Trophoblast cell (in vitro differentiated cells and primary cell): Measurements from ENCODE around the gene OR2F2.

ENCODE experiments used
- DNase-seq, 2 donors: peaks; one replicate each; pipeline ENCODE4 v3.0.0-alpha.2; 2016
- H2AFZ ChIP-seq: 2 replicates; pipeline ENCODE4 v1.6.1; 2013; ENCODE audit warnings: low read length, moderate library complexity, mild to moderate bottlenecking; ENCODE audit not compliant: insufficient read depth, poor library complexity
- H2AK5ac ChIP-seq: 2 replicates; pipeline ENCODE4 v1.6.1; 2013; ENCODE audit warnings: mild to moderate bottlenecking, low read length
- H2BK120ac ChIP-seq: 2 replicates; pipeline ENCODE4 v1.6.1; 2013; ENCODE audit warnings: low read length, mild to moderate bottlenecking, moderate library complexity; ENCODE audit not compliant: insufficient read depth, poor library complexity
- H2BK12ac ChIP-seq: 2 replicates; pipeline ENCODE4 v1.6.1; 2013; ENCODE audit warnings: mild to moderate bottlenecking, low read length, moderate library complexity
- H2BK5ac ChIP-seq: 2 replicates; pipeline ENCODE4 v1.6.1; 2013; ENCODE audit warnings: low read length, low read depth, moderate library complexity, mild to moderate bottlenecking; ENCODE audit not compliant: poor library complexity
- H3K14ac ChIP-seq: 2 replicates; pipeline ENCODE4 v1.6.1; 2013; ENCODE audit warnings: mild to moderate bottlenecking, low read length
- H3K18ac ChIP-seq: 2 replicates; pipeline ENCODE4 v1.6.1; 2013; ENCODE audit warnings: mild to moderate bottlenecking, low read length
- H3K23ac ChIP-seq: 2 replicates; pipeline ENCODE4 v1.6.1; 2013; ENCODE audit warnings: low read length
- H3K27ac ChIP-seq: 2 replicates; pipeline ENCODE4 v1.5.1; 2013; ENCODE audit warnings: low read depth, mild to moderate bottlenecking, inconsistent platforms, low read length, moderate library complexity
- H3K27me3 ChIP-seq: 2 replicates; pipeline ENCODE4 v1.6.1; 2013; ENCODE audit warnings: inconsistent platforms, mild to moderate bottlenecking, low read length, moderate library complexity; ENCODE audit not compliant: insufficient read depth
- H3K36me3 ChIP-seq, 2 experiments: 1 replicate in 1 of 2; 2 replicates in 1 of 2; pipeline ENCODE4 v1.6.1; 2013; ENCODE audit warnings: low read length in 2 of 2, mild to moderate bottlenecking in 2 of 2, moderate library complexity in 1 of 2; ENCODE audit not compliant: insufficient read depth in 2 of 2, control insufficient read depth in 1 of 2
- H3K4ac ChIP-seq: 2 replicates; pipeline ENCODE4 v1.6.1; 2013; ENCODE audit warnings: low read depth, mild to moderate bottlenecking, low read length, moderate library complexity
- H3K4me1 ChIP-seq, 2 experiments: 1 replicate in 1 of 2; 2 replicates in 1 of 2; pipeline ENCODE4 v1.6.1; 2013; ENCODE audit warnings: low read length in 2 of 2, mild to moderate bottlenecking in 2 of 2, moderate library complexity in 1 of 2; ENCODE audit not compliant: insufficient read depth in 2 of 2, control insufficient read depth in 1 of 2
- H3K4me2 ChIP-seq: 2 replicates; pipeline ENCODE4 v1.6.1; 2013; ENCODE audit warnings: inconsistent platforms, mild to moderate bottlenecking, low read length, moderate library complexity
- H3K4me3 ChIP-seq: 2 replicates; pipeline ENCODE4 v1.5.1; 2013; ENCODE audit warnings: mild to moderate bottlenecking, low read depth, low read length, inconsistent platforms
- H3K79me1 ChIP-seq: one replicate; pipeline ENCODE4 v1.6.1; 2013; ENCODE audit warnings: low read length
- H3K79me2 ChIP-seq: 2 replicates; pipeline ENCODE4 v1.6.1; 2013; ENCODE audit warnings: low read length, mild to moderate bottlenecking; ENCODE audit not compliant: control insufficient read depth, insufficient read depth, poor library complexity
- H3K9ac ChIP-seq: 2 replicates; pipeline ENCODE4 v1.6.1; 2013; ENCODE audit warnings: mild to moderate bottlenecking, low read length
- H3K9me3 ChIP-seq: 2 replicates; pipeline ENCODE4 v1.6.1; 2013; ENCODE audit warnings: low read depth, mild to moderate bottlenecking, control low read depth, inconsistent platforms, low read length; ENCODE audit not compliant: insufficient read depth
- H4K12ac ChIP-seq: 2 replicates; pipeline ENCODE4 v1.6.1; 2013; ENCODE audit warnings: low read depth, mild to moderate bottlenecking, low read length, moderate library complexity
- H4K8ac ChIP-seq: 2 replicates; pipeline ENCODE4 v1.6.1; 2013; ENCODE audit warnings: low read depth, mild to moderate bottlenecking, low read length, moderate library complexity
- H4K91ac ChIP-seq: one replicate; pipeline ENCODE4 v1.6.1; 2013; ENCODE audit warnings: low read depth, mild to moderate bottlenecking, low read length, moderate library complexity
- WGBS: extraction: QIAGEN DNeasy Blood & Tissue Kit; methylation state at CpG from one replicate; pipeline ENCODE4 v1.1.7; 2013; ENCODE audit warnings: missing lambda C conversion rate; ENCODE audit not compliant: insufficient read length, insufficient coverage; ENCODE audit errors: extremely low coverage; 5-methylcytosine and 5-hydroxymethylcytosine counted together

The OR2F2 gene

DNA sequence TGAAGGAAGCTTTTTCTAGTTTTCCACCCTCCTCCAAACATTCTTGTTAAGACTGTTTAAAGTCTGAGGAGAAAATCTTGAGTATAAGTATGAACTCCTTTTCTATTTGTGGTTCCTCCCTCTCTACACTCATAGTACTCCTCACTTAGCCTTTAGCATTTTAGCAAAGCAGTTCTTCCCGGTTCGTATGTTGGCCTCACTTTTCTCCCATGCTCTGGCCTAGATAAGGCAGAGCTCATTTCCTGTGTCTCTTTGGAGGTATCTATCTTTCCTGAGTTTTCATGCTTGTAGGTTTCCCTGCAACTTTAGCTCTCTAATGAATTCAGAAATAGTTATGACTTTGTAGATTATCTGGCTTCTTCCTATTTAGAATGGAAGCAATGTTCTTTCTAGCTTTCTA lies 13.7 kb downstream of the OR2F2 start:
- Histone ChIP-seq H3K18ac (no peak overlapping the region), H3K79me2 (no peaks in the 10 kb centered on the region), H3K23ac (no peak overlapping the region), H3K4me3 (no peak overlapping the region), H3K14ac (no peak overlapping the region), H3K27ac (no peak overlapping the region), H4K12ac (no peak overlapping the region), H3K79me1 (no peaks in the 10 kb centered on the region), H3K4me2 (no peak overlapping the region), H3K4ac (no peak overlapping the region), H3K9me3 (no peaks in the 10 kb centered on the region), H2BK5ac (no peak overlapping the region), H2BK120ac (no peak overlapping the region), H3K9ac (no peak overlapping the region), H2AFZ (no peak overlapping the region), H3K4me1 (no peaks in the 10 kb centered on the region), H4K91ac (no peak overlapping the region), H3K27me3 (no peaks in the 10 kb centered on the region), H3K36me3 (no peaks in the 10 kb centered on the region), H2AK5ac (no peak overlapping the region), H4K8ac (no peak overlapping the region), H2BK12ac (no peak overlapping the region)
- whole genome bisulfite sequencing = no CpG with 5 or more reads among the region's 2 CpGs
- DNase-seq = no peak

- Histone ChIP-seq H3K4me3 (no peak overlapping the region), H2BK12ac (no peak overlapping the region), H3K79me2 (no peaks in the 10 kb centered on the region), H2AK5ac (no peak overlapping the region), H3K4me1 (no peaks in the 10 kb centered on the region), H4K12ac (no peak overlapping the region), H3K36me3 (no peaks in the 10 kb centered on the region), H2BK120ac (no peak overlapping the region), H4K8ac (no peak overlapping the region), H3K4ac (no peak overlapping the region), H2BK5ac (no peak overlapping the region), H3K27me3 (no peaks in the 10 kb centered on the region), H2AFZ (no peak overlapping the region), H3K14ac (no peak overlapping the region), H3K9ac (no peak overlapping the region), H3K9me3 (no peaks in the 10 kb centered on the region), H3K23ac (no peak overlapping the region), H4K91ac (no peak overlapping the region), H3K18ac (no peak overlapping the region), H3K4me2 (no peak overlapping the region), H3K27ac (no peak overlapping the region), H3K79me1 (no peaks in the 10 kb centered on the region)
- no peak for DNase-seq
- no CpG with 5 or more reads among the region's 3 CpGs for WGBS
Measured at GRCh38 chr7:143953421-143953820, 18.4 kb downstream of the OR2F2 start.

DNA sequence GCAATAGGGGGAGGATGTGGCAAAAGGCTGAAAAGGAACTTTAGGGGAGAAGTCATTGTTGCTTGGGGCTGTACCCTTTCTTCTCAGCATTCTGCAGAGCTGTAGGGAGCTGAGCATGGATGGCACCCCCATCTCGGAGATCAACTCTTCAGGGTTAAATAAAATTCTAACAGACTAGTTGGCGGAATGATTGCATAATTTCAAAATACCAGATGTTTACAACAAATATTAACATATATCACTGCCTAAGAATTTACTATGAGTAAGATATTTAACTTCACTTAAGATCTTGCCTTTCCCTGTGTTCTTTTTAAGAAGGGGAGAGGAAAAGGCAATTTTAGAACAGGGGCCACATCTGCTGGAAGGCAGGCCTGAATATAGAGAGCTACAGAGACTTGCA lies 19.1 kb downstream of the OR2F2 start:
- Histone ChIP-seq H4K8ac (no peak overlapping the region), H3K4me2 (no peak overlapping the region)
- no CpG with 5 or more reads among the region's 2 CpGs for WGBS

GRCh38 chr7:143954544-143954943 lies 19.5 kb downstream of the OR2F2 start, which contains the start of gene OR2F1:
TSS of gene OR2F1 (plus strand) at chr7:143954844. CDS start at chr7:143959971, 5,127 bp downstream.
- H3K27ac ChIP-seq = no peak within 1 kb of the TSS
- no peak within 1 kb of the TSS for H2AK5ac ChIP-seq
- 100% methylated on average over 2 of the region's 3 CpGs for WGBS
- no peak within 1 kb of the TSS for H2BK120ac ChIP-seq
- H3K79me1 ChIP-seq = no peaks in the 10 kb centered on the region
- H3K9me3 ChIP-seq = no peaks in the 10 kb centered on the region
- no peak within 1 kb of the TSS for H4K12ac ChIP-seq
- H3K4me3 ChIP-seq = no peak within 1 kb of the TSS
- H4K91ac ChIP-seq = no peak within 1 kb of the TSS
- no peak within 1 kb of the TSS for H3K4ac ChIP-seq
- H2BK12ac ChIP-seq = no peak within 1 kb of the TSS
- no peak within 1 kb of the TSS for H3K23ac ChIP-seq
- H3K79me2 ChIP-seq = no peaks in the 10 kb centered on the region
- no peak within 1 kb of the TSS for H3K4me2 ChIP-seq
- no peaks in the 10 kb centered on the region for H3K27me3 ChIP-seq
- no peak within 1 kb of the TSS for H3K14ac ChIP-seq
- no peak within 1 kb of the TSS for H2AFZ ChIP-seq
- no peak within 1 kb of the TSS for H2BK5ac ChIP-seq
- H4K8ac ChIP-seq = no peak within 1 kb of the TSS
- H3K4me1 ChIP-seq = no peaks in the 10 kb centered on the region
- no peak within 1 kb of the TSS for H3K9ac ChIP-seq
- H3K36me3 ChIP-seq = no peaks in the 10 kb centered on the region
- no peak within 1 kb of the TSS for H3K18ac ChIP-seq
- no peak for DNase-seq

More for the DNA sequence above, 19.1 kb downstream of the OR2F2 start:
- H2AK5ac ChIP-seq = no peak overlapping the region
- H4K91ac ChIP-seq = no peak overlapping the region
- H2BK5ac ChIP-seq = no peak overlapping the region
- H3K23ac ChIP-seq = no peak overlapping the region
- H3K9me3 ChIP-seq = no peaks in the 10 kb centered on the region
- no peak overlapping the region for H3K18ac ChIP-seq
- DNase-seq = no peak
- no peak overlapping the region for H2BK12ac ChIP-seq
- no peak overlapping the region for H3K4me3 ChIP-seq
- H2AFZ ChIP-seq = no peak overlapping the region
- H3K9ac ChIP-seq = no peak overlapping the region
- no peaks in the 10 kb centered on the region for H3K79me2 ChIP-seq
- no peak overlapping the region for H4K12ac ChIP-seq
- H3K79me1 ChIP-seq = no peaks in the 10 kb centered on the region
- no peak overlapping the region for H3K14ac ChIP-seq
- H2BK120ac ChIP-seq = no peak overlapping the region
- no peak overlapping the region for H3K27ac ChIP-seq
- H3K4ac ChIP-seq = no peak overlapping the region
- H3K36me3 ChIP-seq = no peaks in the 10 kb centered on the region
- H3K27me3 ChIP-seq = no peaks in the 10 kb centered on the region
- H3K4me1 ChIP-seq = no peaks in the 10 kb centered on the region
